Measurements from ENCODE around the gene MAP4K4. TPM values are rescaled to one million over a fixed set of nuclear protein-coding genes. Genes with fewer than 3 reads are reported as not detected.
A peak's percentile ranks its signal among the peaks of the same experiment; 100 is the strongest.

The MAP4K4 gene
- total and polyA plus RNA-seq, 2 of the 13 experiments (the other 11 are each of a cell fraction or from before 2014, with no cell fraction given): 105 to 264 TPM

DNA sequence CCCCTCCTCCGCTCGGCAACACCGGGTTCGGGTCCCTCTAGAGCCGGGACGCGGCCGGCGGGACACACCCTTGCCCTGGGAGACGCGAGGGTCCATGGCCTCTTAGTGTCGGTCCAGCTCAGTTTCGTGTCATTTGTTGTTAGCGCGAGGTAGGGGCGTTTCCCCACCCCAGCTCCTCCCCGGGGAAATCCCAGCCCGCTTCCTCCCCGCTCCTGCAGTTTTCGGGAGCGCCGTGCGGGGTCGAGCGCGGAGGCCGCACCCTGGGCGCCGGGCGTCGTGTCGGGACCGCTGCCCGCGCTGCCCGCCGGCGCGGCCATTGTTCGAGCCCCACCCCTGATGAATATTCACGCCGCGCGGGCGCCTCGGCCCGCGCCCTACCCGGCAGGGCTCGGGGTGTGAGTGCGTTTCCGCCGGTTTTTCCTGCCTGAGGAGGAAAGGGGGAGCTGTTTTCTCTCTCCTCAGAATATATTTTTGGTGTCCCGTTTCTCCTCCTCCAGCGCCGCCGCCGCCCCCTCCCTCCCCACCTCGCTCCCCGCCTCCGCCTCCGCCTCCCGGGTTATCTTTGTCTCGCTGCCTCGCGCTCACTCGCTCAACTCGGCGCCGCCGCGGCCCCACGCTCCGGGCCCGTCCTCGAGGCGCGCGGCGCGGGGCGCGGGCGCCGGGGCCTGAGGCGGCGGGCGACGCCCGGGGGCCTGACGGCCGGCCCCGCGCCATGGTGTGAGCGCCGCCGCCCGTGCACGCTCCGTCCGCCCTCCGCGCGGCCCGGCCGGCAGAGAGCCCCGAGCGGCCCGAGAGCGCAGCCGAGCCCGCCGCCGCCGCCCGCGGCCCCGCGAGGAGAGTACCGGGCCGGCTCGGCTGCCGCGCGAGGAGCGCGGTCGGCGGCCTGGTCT, at the start of gene MAP4K4 (continued):
- TF ChIP-seq, protein P1, sequence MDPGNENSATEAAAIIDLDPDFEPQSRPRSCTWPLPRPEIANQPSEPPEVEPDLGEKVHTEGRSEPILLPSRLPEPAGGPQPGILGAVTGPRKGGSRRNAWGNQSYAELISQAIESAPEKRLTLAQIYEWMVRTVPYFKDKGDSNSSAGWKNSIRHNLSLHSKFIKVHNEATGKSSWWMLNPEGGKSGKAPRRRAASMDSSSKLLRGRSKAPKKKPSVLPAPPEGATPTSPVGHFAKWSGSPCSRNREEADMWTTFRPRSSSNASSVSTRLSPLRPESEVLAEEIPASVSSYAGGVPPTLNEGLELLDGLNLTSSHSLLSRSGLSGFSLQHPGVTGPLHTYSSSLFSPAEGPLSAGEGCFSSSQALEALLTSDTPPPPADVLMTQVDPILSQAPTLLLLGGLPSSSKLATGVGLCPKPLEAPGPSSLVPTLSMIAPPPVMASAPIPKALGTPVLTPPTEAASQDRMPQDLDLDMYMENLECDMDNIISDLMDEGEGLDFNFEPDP (CRISPR knock-in tag; conservative IDR thresholded peaks at IDR 0.05): 0 out of 2 replicates have a peak, but pooled peaks have one; percentile 68
- TF ChIP-seq MAFK (conservative IDR thresholded peaks at IDR 0.05 in 1 of 2, IDR thresholded peaks at IDR 0.05 in 1 of 2; ENCODE audit: low read length in 2 of 2) (no peak), SALL1 (CRISPR knock-in tag; IDR thresholded peaks at IDR 0.05) (peak; percentile 90), ZNF577 (CRISPR knock-in tag; IDR thresholded peaks at IDR 0.05; ENCODE audit: borderline replicate concordance, low read depth) (no peak), ZNF317 (CRISPR knock-in tag; IDR thresholded peaks at IDR 0.05) (no peak), ATM (IDR thresholded peaks at IDR 0.05; ENCODE audit: borderline replicate concordance) (no peak), NFE2L1 (CRISPR knock-in tag; IDR thresholded peaks at IDR 0.05; ENCODE audit: borderline replicate concordance) (no peak), ZNF136 (CRISPR knock-in tag; IDR thresholded peaks at IDR 0.05; ENCODE audit: low read depth) (0 out of 2 replicates have a peak, but pooled peaks have one; percentile 52), ZNF446 (CRISPR knock-in tag; IDR thresholded peaks at IDR 0.05) (peak; percentile 61; the same call in 1 of the 2 replicates), HMG20B (CRISPR knock-in tag; conservative IDR thresholded peaks at IDR 0.05) (0 out of 2 replicates have a peak, but pooled peaks have one; percentile 41), TOPORS (CRISPR knock-in tag; IDR thresholded peaks at IDR 0.05) (peak; percentile 83), NFRKB (IDR thresholded peaks at IDR 0.05) (no peak), STAG1 (CRISPR knock-in tag; IDR thresholded peaks at IDR 0.05) (peak; percentile 53), KDM5B (CRISPR knock-in tag; IDR thresholded peaks at IDR 0.05; ENCODE audit: borderline replicate concordance) (peak; percentile 96), PTBP1 (IDR thresholded peaks at IDR 0.05; ENCODE audit: low read depth, low read length, poor library complexity, severe bottlenecking) (no peak), GATA4 (IDR thresholded peaks at IDR 0.05; ENCODE audit: borderline replicate concordance, low read depth) (peak; percentile 19; the same call in 1 of the 2 replicates), TEAD2 (CRISPR knock-in tag; IDR thresholded peaks at IDR 0.05) (no peak), SSRP1 (CRISPR knock-in tag; IDR thresholded peaks at IDR 0.05) (no peak)
- TF ChIP-seq, protein P2, sequence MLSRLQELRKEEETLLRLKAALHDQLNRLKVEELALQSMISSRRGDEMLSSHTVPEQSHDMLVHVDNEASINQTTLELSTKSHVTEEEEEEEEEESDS (CRISPR knock-in tag; IDR thresholded peaks at IDR 0.05; ENCODE audit: borderline replicate concordance): peak; percentile 62; the same call in 1 of the 2 replicates
- TF ChIP-seq, protein P3, sequence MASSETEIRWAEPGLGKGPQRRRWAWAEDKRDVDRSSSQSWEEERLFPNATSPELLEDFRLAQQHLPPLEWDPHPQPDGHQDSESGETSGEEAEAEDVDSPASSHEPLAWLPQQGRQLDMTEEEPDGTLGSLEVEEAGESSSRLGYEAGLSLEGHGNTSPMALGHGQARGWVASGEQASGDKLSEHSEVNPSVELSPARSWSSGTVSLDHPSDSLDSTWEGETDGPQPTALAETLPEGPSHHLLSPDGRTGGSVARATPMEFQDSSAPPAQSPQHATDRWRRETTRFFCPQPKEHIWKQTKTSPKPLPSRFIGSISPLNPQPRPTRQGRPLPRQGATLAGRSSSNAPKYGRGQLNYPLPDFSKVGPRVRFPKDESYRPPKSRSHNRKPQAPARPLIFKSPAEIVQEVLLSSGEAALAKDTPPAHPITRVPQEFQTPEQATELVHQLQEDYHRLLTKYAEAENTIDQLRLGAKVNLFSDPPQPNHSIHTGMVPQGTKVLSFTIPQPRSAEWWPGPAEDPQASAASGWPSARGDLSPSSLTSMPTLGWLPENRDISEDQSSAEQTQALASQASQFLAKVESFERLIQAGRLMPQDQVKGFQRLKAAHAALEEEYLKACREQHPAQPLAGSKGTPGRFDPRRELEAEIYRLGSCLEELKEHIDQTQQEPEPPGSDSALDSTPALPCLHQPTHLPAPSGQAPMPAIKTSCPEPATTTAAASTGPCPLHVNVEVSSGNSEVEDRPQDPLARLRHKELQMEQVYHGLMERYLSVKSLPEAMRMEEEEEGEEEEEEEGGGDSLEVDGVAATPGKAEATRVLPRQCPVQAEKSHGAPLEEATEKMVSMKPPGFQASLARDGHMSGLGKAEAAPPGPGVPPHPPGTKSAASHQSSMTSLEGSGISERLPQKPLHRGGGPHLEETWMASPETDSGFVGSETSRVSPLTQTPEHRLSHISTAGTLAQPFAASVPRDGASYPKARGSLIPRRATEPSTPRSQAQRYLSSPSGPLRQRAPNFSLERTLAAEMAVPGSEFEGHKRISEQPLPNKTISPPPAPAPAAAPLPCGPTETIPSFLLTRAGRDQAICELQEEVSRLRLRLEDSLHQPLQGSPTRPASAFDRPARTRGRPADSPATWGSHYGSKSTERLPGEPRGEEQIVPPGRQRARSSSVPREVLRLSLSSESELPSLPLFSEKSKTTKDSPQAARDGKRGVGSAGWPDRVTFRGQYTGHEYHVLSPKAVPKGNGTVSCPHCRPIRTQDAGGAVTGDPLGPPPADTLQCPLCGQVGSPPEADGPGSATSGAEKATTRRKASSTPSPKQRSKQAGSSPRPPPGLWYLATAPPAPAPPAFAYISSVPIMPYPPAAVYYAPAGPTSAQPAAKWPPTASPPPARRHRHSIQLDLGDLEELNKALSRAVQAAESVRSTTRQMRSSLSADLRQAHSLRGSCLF (CRISPR knock-in tag; IDR thresholded peaks at IDR 0.05; ENCODE audit: borderline replicate concordance): no peak
- TF ChIP-seq, protein P4, sequence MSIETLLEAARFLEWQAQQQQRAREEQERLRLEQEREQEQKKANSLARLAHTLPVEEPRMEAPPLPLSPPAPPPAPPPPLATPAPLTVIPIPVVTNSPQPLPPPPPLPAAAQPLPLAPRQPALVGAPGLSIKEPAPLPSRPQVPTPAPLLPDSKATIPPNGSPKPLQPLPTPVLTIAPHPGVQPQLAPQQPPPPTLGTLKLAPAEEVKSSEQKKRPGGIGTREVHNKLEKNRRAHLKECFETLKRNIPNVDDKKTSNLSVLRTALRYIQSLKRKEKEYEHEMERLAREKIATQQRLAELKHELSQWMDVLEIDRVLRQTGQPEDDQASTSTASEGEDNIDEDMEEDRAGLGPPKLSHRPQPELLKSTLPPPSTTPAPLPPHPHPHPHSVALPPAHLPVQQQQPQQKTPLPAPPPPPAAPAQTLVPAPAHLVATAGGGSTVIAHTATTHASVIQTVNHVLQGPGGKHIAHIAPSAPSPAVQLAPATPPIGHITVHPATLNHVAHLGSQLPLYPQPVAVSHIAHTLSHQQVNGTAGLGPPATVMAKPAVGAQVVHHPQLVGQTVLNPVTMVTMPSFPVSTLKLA (IDR thresholded peaks at IDR 0.05): no peak
